H54 (cell line): ENCODE data around the gene FHIT.

Experiments
- DNase-seq: peaks from one replicate; pipeline ENCODE4 v3.0.0; 2011; ENCODE audit warnings: low spot score, mixed read lengths; ENCODE audit not compliant: insufficient read length
- FAIRE-seq: peaks from 3 replicates; lab custom pipeline; 2011; peaks lifted over from hg19 to GRCh38; lab: Jason Lieb, UNC
- POLR2A ChIP-seq: IDR thresholded peaks from 2 replicates; pipeline ENCODE4 v1.6.1; 2011; ENCODE audit warnings: low read depth, mild to moderate bottlenecking, low read length

FHIT gene

DNA sequence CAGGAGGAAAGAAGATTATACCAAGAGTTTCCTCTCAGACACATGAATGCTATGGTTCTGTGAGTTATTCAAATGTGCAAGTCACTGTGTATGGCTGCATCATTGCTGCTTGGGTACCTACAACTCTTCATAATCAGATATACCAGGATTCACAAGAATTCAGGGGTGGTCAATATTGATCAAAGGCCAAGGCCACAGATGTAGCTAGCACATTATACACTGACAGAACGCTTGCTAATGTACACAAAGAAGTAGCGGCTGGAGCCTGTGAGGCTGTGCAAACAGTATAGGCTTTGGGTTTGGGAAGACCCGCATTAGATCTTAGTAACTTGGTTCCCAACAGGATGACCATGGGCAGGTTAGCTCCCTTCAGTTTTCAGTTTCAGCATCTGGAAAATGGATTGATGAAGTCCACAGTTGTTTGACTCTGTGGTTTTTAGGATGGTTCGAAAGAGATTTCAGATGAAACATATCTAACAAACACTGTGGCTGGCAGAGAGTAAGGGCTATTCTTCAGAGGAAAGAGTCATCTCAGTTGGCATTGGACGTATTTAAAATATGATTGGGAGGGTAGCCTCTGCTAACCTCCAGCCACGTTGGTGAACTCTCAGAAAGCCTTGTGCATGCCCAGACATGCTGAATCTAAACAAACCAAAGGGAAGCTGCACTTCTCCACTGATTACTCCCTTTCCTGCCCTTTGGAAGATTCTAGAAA, 1452.7 kb downstream of the FHIT start:
- DNase-seq (no peak), FAIRE-seq (no peak)
- TF ChIP-seq POLR2A: no peak

- no peak for TF ChIP-seq POLR2A
- FAIRE-seq (no peak), DNase-seq (no peak)
Measured at GRCh38 chr3:59797533-59797932, 1453.7 kb downstream of the FHIT start.

- TF ChIP-seq POLR2A: no peak
- FAIRE-seq: no peak
- DNase-seq: no peak
Measured at GRCh38 chr3:59796456-59796855, 1454.8 kb downstream of the FHIT start.

DNA sequence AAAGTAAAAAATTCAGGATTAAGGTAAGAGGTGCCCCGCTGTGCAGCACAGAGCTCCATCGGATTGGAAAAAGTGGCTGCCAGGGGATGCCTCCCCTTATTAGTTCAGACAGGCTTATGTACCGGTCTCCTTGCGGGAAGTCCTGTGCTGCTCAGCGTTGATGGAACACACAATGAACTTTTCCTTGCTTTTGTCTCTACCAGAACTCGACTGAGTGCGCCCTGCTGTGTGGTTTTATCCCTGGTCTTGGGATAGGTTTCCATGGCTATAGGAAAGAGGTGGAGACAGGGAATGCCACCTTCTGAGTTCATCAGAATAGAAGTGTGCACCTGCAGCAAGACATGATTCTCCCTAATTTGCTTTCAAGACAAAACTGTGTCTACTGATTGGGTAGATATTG, 1455.5 kb downstream of the FHIT start:
- DNase-seq: no peak
- TF ChIP-seq POLR2A: no peak
- FAIRE-seq: no peak

DNA sequence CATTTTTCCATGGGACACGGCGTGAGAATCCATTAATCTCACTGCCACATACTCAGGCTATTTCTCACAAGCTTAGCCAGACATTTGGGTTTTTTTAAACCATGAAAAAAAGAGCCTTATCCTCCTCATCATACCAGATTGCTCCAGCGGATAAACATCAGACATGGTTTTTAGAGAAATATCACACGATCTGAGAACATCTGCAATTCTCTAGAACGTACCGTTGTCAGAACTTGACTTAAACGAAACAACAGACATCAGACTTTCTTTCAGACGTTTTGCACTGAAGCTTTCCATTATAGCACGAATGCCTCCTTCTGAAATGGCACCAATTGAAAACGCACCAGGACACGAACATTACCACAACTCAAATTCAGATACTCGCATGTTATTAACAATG, 1457.3 kb downstream of the FHIT start:
- no peak for DNase-seq
- FAIRE-seq: no peak
- TF ChIP-seq POLR2A: no peak

GRCh38 chr3:59791774-59792308, 1459.4 kb downstream of the FHIT start:
- TF ChIP-seq POLR2A: no peak
- DNase-seq (no peak), FAIRE-seq (no peak)

DNA sequence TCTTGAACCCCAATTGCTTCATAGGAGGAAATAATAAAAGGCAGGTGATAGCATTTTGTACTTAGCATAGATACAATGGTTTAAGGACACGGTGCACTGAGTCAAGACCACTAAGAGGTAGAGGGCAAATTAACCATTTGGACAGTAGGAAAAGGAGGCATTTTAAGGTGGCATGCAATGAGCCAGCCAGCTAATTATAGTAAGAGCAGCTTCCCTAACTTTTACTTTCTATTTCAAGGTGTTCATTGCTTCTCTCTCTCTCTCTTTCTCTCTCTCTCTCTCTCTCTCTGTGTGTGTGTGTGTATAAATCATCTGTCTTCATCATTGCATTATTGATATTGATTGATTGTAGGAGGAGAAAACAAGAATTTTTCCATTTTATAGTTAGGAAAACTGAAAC, 1461.0 kb downstream of the FHIT start:
- no peak for TF ChIP-seq POLR2A
- FAIRE-seq (no peak), DNase-seq (no peak)

DNA sequence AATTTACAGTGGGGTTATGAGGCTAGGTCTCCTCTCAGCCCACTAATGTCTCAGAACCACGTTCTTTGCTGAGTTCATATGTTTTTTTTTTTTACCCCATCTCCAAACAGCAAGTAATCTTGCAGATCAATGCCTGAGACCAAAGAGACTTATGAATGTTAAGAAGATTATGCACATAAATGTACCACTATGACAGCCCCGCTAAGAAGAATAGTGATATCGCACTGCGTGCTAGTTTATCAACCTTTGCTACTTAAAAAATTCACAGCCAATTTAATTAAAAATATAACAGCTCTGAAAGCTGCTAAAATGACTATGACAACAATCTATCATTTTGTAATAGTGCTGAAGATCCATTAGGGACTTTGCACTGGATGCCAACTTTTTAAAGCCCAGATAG, 1462.5 kb downstream of the FHIT start:
- DNase-seq (no peak), FAIRE-seq (no peak)
- no peak for TF ChIP-seq POLR2A

DNA sequence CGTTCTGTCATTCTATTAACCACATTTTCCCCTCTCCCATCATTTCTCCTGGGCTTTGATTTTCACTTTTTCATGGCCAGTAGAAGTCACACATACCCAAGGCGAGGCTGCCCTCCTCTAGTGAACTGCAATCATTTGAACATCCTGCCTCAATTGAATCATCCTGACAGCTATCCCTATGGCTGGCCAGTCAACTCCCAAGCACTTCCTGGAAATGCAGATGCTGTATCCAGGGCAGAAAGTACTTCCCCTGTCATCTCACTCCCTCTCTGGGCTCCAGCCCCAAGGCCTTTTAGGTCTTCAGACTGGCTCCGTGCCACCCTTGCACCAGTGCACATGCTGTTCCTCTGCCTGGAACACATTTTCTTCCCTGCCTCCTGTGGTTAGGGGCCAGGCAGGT, 1463.1 kb downstream of the FHIT start:
- TF ChIP-seq POLR2A: no peak
- DNase-seq (no peak), FAIRE-seq (no peak)

- DNase-seq (no peak), FAIRE-seq (no peak)
Measured at GRCh38 chr3:59786374-59786773, 1464.9 kb downstream of the FHIT start.

DNA sequence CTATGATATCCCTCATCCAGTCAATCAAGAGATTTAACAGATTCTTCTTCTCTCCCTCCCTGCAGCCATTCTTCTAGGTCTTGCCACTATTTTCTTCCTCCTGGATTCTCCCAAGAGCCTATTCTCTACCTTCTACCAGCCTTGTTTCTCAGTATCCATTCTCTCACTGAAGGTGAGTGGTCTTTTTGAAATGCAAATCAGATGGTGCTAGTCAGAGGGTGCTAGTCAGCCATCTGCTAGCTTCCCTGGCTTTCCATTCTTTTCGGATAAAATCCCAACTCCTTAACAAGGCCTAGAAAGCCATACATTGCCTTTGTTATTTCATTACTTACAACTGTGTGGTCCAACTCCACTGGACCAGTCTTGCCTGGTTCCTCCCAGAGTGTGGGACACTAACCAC, 1467.1 kb downstream of the FHIT start:
- TF ChIP-seq POLR2A: no peak
- FAIRE-seq (no peak), DNase-seq (no peak)

More at GRCh38 chr3:59786374-59786773, 1464.9 kb downstream of the FHIT start:
- TF ChIP-seq POLR2A: no peak

DNA sequence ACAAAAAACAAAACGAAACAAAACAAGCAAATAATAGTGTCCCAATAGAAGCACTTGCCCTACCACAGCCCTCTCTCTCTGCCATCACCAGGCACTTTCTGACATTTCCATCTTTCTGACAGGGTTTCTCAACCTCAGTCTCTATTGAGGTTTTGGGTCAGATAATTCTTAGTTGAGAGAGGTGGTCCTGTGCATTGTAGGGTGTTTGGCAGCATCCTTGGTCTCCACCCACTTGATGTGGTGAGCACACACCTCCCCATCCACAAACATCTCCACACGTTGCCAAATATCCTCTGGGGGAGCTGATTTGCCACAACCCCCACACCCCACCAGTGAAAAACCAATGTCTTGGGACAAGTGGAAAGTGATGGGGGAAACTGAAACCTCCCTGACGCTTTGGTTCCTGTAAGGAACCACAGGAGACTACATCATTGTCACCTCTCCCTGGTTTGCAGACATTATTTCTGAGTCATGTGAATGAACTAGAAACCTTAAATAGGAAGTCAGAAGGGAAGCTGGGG, 1467.7 kb downstream of the FHIT start:
- no peak for TF ChIP-seq POLR2A
- DNase-seq (no peak), FAIRE-seq (no peak)

- DNase-seq (no peak), FAIRE-seq (no peak)
- TF ChIP-seq POLR2A: no peak
Measured at GRCh38 chr3:59782664-59783063, 1468.6 kb downstream of the FHIT start.

- FAIRE-seq (no peak), DNase-seq (no peak)
- no peak for TF ChIP-seq POLR2A
Measured at GRCh38 chr3:59780209-59780608, 1471.0 kb downstream of the FHIT start.

- FAIRE-seq (no peak), DNase-seq (no peak)
- no peak for TF ChIP-seq POLR2A
Measured at GRCh38 chr3:59779260-59779659, 1472.0 kb downstream of the FHIT start.
